ENCODE data around the gene MDFI.

GRCh38 chr6:41653691-41654090 lies 15.4 kb downstream of the MDFI start:
- TF ChIP-seq SUZ12 (IDR thresholded peaks at IDR 0.05; ENCODE audit: extremely low read depth, insufficient read depth, insufficient read length) (no peak), ZNF274 (IDR thresholded peaks at IDR 0.05; ENCODE audit: low read depth, low read length) (no peak), YY1 (IDR thresholded peaks at IDR 0.05; ENCODE audit: insufficient read depth, insufficient read length) (no peak)

Measured in NT2/D1 (cell line).